ENCODE results near the gene ADGRE2.

ADGRE2 gene

DNA sequence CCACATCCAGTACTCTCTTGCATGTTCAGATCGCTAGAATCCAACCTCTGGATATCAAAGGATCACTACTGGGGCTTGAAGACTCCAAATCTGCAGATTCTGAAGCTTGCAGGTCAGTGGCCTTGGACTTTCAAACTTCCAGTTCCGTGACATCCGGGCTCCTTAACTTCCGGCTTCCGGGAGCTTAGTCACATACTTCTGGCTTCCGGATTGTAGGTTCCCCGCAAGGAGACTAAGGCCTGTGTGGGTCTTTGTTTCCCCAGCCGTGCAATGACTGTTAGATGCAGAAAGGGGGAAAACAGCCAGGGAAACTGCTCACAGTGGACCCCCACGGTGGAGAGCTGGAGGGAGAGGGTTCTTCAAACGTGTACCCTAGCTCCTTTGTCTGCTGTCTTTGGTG lies 47.2 kb downstream of the ADGRE2 start:
- no peak for DNase-seq

DNA sequence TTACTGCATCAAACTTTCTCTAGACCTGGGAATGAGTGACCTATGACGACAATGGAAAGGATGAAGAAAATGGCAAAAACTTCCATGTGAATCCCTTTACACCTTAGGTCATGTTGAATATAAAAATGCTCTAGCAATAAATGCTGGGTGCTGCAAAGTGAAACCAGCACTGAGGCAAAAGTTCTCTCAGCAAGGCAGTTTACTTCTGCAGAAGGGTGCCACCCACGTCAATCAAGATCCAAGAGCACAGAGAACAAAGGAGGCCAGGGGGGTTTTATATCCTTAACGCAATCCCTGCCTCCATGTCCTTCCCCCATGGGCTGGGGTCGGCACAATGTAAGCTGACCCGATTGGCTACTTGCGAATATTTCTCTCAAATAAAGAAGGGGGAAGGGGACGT lies 49.8 kb downstream of the ADGRE2 start:
- DNase-seq = no peak

DNA sequence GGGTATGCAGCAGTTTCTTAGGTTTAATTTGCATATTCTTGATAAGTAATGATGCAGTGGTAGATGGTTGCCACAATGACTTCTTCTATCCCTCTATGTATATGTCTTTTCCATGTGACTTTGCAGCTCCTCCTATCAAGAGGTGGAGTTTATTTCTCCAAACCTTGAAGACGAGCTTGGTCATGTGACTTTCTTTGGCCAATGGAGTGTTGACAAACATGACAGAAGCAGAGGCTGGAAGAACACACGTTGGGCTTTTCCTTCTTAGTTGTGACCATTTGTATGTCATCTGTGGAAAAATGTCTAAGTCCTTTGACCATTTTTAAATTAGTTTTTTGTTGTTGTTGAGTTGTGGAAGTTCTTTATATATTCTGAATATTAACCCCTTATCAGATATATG lies 56.2 kb downstream of the ADGRE2 start:
- no peak for DNase-seq

DNA sequence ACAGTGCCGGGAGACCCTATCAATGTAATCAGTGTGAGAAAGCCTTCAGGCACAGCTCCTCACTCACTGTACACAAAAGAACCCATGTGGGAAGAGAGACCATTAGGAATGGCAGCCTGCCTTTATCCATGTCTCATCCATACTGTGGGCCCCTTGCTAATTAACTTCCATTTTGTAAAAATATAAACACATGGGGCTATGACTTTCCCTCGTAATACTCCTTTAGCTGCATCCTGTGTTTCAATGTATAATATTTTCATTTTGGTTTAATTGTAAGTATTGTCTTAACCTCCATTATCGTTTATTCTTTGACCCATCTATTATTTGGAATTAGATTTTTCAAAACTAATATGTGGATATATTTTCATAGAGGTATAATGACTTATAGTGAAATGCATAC lies 59.2 kb downstream of the ADGRE2 start:
- DNase-seq = no peak

DNA sequence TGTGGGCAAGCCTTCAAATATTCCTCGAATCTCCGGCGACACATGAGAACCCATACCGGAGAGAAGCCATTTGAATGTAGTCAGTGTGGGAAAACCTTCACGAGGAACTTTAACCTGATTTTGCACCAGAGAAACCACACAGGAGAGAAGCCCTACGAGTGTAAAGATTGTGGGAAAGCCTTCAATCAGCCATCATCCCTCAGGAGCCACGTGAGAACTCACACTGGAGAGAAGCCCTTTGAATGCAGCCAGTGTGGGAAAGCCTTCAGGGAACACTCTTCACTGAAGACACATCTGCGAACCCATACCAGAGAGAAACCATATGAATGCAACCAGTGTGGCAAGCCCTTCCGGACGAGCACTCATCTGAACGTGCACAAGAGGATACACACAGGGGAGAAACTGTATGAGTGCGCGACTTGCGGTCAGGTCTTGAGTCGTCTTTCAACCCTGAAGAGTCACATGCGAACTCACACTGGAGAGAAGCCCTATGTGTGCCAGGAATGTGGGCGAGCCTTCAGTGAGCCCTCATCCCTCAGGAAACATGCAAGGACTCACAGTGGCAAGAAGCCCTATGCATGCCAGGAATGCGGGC lies 59.7 kb downstream of the ADGRE2 start:
- no peak for DNase-seq

DNA sequence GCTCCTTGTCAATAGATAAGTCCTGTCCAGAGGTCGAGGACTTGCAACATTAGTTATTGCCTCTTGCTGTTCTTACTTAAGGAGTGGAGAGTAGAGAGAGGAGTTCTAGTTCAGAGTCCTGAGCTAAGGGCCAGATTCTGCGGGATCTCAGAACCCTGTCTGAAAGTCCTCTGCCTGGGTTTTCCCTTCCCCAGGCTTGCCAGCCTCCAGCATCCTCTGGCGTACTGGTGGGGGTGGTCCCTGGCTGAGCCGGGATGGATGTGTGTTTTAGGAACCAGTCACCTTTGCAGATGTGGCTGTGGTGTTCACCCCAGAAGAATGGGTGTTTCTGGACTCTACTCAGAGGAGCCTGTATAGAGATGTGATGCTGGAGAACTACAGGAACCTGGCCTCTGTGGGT lies 62.5 kb downstream of the ADGRE2 start:
- DNase-seq = no peak

DNA sequence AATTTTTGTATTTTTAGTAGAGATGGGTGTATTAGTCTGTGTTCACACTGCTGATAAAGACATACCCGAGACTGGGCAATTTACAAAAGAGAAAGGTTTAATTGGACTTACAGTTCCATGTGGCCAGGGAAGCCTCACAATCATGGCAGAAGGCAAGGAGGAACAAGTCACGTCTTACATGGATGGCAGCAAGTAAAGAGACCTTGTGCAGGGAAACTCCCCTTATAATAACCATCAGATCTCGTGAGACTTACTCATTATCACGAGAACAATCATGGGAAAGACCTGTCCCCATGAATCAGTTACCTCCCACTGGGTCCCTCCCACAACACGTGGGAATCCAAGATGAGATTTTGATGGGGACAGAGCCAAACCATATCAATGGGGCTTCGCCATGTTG lies 73.9 kb downstream of the ADGRE2 start:
- DNase-seq = no peak

DNA sequence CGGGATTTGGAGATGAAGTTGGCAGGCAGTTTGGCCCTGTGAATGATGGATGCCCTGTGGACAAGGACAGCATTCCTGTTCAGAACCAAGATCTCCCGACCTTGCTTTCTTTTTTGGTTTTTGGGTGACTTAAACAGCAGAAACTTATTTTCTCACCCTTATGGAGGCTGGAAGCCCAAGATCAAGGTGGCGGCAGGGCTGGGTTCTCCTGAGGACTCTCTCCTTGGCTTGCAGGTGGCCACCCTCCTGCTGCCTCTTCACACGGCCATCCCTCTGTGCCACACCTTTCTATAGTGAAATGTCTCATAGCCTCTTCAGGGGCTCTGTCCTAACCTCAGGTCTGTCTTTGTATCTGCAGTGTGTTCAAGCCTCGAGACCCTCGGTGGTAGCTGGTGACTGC lies 74.5 kb downstream of the ADGRE2 start:
- no peak for DNase-seq

DNA sequence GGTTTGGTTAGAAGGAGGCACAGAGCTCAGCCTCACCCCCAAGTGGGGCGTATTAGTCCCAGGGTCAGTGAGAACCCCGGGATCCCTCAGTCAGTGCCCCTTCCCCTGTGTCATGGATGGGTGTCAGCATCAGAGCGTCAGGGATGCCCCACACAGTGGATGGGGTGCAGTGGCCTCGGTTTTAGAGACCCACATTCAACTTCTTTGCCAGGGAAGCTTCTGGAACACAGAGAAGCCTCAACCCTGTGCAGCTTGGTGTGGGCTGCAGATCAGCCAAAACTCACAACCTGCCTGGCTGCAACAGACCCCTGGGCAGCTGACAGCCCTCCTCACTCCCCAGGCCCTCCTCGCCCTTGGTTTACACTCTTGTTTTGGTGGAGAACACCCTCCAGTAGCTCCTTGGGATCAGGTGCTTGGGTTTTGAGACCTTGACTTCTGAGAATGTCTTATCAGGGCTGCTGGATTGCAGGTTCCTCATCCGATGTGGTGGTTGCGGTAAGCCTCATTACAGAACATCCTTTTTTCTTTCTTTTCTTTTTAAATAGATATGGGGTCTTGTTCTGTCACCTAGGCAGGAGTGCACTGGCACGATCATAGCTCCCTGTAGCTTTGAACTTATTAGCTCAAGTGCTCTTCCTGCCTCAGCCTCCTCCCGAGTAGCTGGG lies 77.5 kb downstream of the ADGRE2 start:
- DNase-seq = no peak

DNA sequence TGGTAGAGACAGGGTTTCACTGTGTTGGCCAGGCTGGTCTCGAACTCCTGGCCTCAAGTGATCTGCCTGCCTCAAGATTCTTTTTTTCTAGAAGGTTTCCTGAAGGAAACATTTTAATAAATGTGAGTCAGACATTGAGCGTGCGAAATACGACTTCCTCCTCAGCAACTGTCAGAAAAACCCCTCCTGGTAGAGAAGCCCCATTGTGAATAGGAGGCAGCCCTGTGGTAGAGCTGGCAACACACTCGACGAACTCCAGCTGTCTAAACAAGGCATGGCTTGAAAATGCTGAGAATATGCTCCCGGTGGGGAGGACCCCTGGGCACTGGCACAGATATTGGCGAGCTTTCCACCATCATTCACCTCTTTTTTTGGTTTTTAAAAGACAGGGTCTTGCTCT lies 78.7 kb downstream of the ADGRE2 start:
- no peak for DNase-seq

DNA sequence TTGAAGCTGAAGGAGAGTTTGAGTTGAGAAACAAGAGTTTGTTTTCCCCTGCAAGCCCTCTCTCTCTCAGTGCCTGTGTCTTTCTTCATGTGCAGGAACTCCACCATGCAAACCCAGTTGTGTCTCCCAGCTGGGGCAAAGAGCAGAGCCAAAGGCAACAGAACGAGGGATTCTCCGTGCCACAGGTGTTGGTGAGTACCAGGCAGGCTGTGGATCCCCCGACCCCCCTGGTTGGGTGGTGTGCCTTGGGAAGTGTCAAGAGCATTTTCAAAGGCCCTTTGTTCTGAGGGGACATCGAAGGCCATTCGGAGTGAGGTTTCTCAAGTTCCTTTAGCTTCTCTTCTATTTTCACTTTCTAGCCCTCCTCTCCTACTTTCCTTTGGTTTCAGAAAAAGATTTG lies 82.9 kb downstream of the ADGRE2 start:
- DNase-seq = no peak

DNA sequence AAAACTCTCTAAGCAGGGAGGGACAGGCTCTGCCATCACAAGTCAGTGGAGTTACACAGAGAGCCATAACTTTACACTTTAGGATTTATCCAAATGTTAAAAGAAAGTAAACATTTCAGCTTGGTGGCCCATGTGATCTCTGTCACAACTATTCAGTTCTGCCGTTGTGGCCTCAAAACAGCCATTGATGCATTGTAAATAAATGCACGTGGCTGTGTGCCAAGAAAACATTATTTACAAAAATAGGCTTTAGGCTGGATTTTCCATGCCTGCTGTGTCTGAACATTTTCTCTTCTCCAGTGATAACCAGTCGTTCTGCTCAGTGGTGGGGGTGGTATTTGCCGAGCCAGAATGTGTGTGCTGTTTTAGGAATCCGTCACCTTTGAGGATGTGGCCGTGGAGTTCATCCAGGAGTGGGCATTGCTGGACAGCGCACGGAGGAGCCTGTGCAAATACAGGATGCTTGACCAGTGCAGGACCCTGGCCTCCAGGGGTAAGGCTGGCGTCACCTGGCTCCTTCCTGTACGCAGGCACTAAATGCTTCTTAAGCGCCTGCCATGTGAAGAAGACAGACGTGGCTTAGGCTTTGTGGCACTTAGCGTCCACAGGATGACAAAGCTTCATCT lies 83.6 kb downstream of the ADGRE2 start:
- no peak for DNase-seq

DNA sequence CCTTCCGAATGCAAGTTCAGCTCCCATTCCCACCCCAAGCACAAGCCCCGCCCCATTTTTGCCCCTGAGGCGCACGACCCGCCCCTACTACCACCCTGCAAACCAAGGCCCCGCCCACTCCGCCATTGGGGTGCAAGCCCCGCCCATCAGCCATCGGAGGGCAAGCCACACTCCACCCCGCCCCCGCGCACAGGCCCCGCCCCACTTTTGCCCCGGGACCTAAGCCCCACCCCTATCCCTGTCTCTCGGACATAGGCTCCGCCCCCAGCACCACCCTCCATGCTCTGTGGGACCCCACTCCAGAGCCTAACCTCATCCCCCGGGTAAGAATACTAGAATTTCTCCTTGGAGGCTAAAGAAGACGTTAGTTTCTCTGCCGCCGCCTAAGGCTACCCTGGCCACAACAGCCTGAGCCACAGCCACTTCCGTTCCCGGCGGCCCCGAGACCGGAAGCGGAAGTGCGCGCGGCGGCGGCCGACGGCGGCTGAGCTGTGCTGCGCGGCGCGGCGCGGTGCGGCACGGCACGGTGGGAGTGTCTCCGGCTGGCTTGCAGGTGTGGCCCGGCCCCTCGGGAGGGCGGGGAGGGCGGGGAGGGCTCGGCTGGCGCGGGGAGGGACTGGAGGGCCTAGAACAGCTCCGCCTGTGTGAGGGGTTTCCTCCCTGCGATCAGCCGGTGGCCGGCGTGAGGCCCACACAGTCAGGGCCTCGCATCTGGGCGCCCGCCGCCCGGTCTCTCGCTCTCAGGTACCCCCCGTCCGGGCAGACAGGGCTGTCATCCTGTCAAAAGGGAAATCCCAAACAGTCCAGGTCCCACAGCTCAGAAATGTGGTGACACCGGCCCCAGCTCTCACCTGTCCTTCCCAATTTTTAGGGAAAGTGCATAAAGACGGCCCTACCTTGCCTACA lies 88.5 kb downstream of the ADGRE2 start, which contains the start of gene ZNF333:
Gene ZNF333 (plus strand): TSS at position 451 of the 906 bp plus-strand sequence. CDS start 3,444 bp downstream, outside the sequence.
- DNase-seq = peak; percentile 95

DNA sequence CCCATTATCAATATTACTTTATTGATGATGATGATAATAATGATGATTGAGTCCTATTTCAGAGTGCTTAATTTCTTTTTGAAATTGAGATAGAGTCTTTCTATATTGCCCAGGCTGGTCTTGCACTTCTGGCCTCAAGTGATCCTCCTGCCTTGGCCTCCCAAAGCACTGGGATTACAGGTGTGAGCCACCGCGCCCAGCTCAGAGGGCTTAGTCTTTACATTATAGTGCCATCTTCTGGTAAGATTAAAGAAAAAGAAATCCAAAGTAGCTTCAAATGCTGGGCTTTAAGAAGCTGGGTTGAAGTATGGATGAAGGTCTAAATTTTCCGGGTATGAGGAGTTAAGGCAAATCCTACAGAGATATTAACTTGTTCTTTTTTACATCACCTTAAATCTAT lies 91.9 kb downstream of the ADGRE2 start:
- peak; percentile 33 for DNase-seq

DNA sequence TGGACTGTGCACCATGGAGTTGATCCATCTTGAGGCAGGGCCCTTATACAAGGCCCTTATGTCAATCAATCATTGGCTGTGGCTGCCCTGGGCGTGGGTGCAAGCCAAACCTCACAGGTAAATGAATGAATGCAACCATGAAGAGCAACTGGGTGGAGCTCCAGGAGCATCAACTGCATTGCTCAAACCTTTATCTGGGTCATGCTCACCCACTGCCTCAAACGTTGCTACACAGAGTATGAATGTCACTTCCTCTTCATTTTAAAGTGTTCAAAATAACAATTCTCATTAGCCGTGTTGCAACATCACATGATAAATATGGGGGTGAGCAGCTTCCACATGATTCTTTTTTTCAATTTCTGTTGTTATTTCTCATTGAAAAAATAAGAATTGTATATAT lies 94.9 kb downstream of the ADGRE2 start:
- no peak for DNase-seq

Measured in NCI-H1092 treated with DMSO at 0.1 percent for 48 hours (cell line).